HepG2 (cell line): ENCODE results near the gene IQGAP2. TPM values are rescaled to one million over a fixed set of nuclear protein-coding genes. Genes with fewer than 3 reads are reported as not detected.
A peak's percentile ranks its signal among the peaks of the same experiment; 100 is the strongest.

Experiments used
- CREM ChIP-seq, 2 experiments: sonication (generic) in 1 of 2; formaldehyde crosslinking in 1 of 2; IDR thresholded peaks; 2 replicates each; pipeline versions ENCODE4 v1.4.0 to v1.6.1; 2016 to 2020; ENCODE audit warnings: antibody characterized with exemption in 1 of 2, mild to moderate bottlenecking in 1 of 2, missing genetic modification reagents in 1 of 2
- ETV5 ChIP-seq: IDR thresholded peaks from 2 replicates; pipeline ENCODE4 v1.6.1; 2018; ENCODE audit warnings: missing biosample characterization, missing genetic modification reagents, inconsistent platforms, borderline replicate concordance
- FOSL2 ChIP-seq: sonication (generic); formaldehyde crosslinking; IDR thresholded peaks from 2 replicates; pipeline ENCODE4 v1.4.0; 2020; ENCODE audit warnings: missing genetic modification reagents
- ISL2 ChIP-seq: sonication (generic); formaldehyde crosslinking; IDR thresholded peaks from 2 replicates; pipeline ENCODE4 v1.5.0; 2020; ENCODE audit warnings: missing genetic modification reagents
- KDM1A ChIP-seq: IDR thresholded peaks from 2 replicates; pipeline ENCODE4 v1.6.1; 2016; ENCODE audit warnings: missing compliant biosample characterization
- PHB2 ChIP-seq: fragments of 450-650 bp; IDR thresholded peaks from 2 replicates; pipeline ENCODE4 v1.6.1; 2018; ENCODE audit not compliant: partially characterized antibody
- RXRB ChIP-seq: IDR thresholded peaks from 2 replicates; pipeline ENCODE4 v1.6.1; 2016; ENCODE audit warnings: borderline replicate concordance, missing genetic modification reagents, missing compliant biosample characterization
- SOX5 ChIP-seq: IDR thresholded peaks from 2 replicates; pipeline ENCODE4 v1.6.1; 2016; ENCODE audit warnings: borderline replicate concordance
- ZNF142 ChIP-seq: sonication (generic); formaldehyde crosslinking; IDR thresholded peaks from 2 replicates; pipeline ENCODE4 v1.4.0; 2020; ENCODE audit warnings: missing genetic modification reagents
- ZNF224 ChIP-seq: sonication (generic); formaldehyde crosslinking; IDR thresholded peaks from 2 replicates; pipeline ENCODE4 v1.5.0; 2020; ENCODE audit warnings: mild to moderate bottlenecking, missing genetic modification reagents
- ZNF546 ChIP-seq: sonication (generic); formaldehyde crosslinking; conservative IDR thresholded peaks from 2 replicates; pipeline ENCODE4 v1.8.1; 2023; ENCODE audit warnings: mild to moderate bottlenecking, missing genetic modification reagents
- ZNF574 ChIP-seq: sonication (generic); formaldehyde crosslinking; IDR thresholded peaks from 2 replicates; pipeline ENCODE4 v1.4.0; 2020; ENCODE audit warnings: missing genetic modification reagents
- ZNF710 ChIP-seq: sonication (generic); formaldehyde crosslinking; IDR thresholded peaks from 2 replicates; pipeline ENCODE4 v1.5.0; 2020; ENCODE audit warnings: mild to moderate bottlenecking, missing genetic modification reagents, borderline replicate concordance
- polyA plus RNA-seq, 8 experiments: library from polyadenylated mRNA; depleted of rRNA in 3 of 8; stranded (reverse) in 7 of 8; unstranded in 1 of 8; fragments of >200 nt; fragmentation: Illumina TruSeq in 4 of 8; extraction: Trizol in 4 of 8; gene quantifications; 2 replicates each; pipeline versions ENCODE4 v1.2.1 to v1.2.3, GENCODE V29; 2011 to 2016; ENCODE audit warnings: low read depth in 4 of 8, missing spikeins in 1 of 8, mixed read lengths in 1 of 8; ENCODE audit not compliant: insufficient read depth in 1 of 8
- total RNA-seq, 5 experiments: library from RNA; depleted of rRNA; stranded (reverse); fragments of >200 nt; fragmentation: Illumina TruSeq; extraction: Trizol; gene quantifications; 2 replicates each; pipeline ENCODE4 v1.2.3, GENCODE V29; 2016; ENCODE audit warnings: low read depth in 1 of 5

Gene IQGAP2
- total and polyA plus RNA-seq, 2 of the 13 experiments (the other 11 are each of a cell fraction or from before 2014, with no cell fraction given) = 35.2 to 83.3 TPM

- no peak for TF ChIP-seq PHB2
- TF ChIP-seq RXRB = peak; percentile 81; the same call in 1 of the 2 replicates
- TF ChIP-seq KDM1A (CRISPR knock-in tag) = no peak
- TF ChIP-seq ISL2 (CRISPR knock-in tag) = 0 out of 2 replicates have a peak, but pooled peaks have one; percentile 6
- TF ChIP-seq ZNF574 = 0 out of 2 replicates have a peak, but pooled peaks have one; percentile 24
- peak; percentile 36; the same call in 1 of the 2 replicates for TF ChIP-seq ETV5 (CRISPR knock-in tag)
- TF ChIP-seq CREM (IDR thresholded peaks at IDR 0.05) = peak; percentile 37; the same call in 1 of the 2 replicates
- TF ChIP-seq CREM (CRISPR knock-in tag; IDR thresholded peaks at IDR 0.05) = no peak
- peak; percentile 78; the same call in 1 of the 2 replicates for TF ChIP-seq SOX5 (CRISPR knock-in tag)
- TF ChIP-seq FOSL2 (CRISPR knock-in tag) = peak; percentile 43
- no peak for TF ChIP-seq ZNF224 (CRISPR knock-in tag)
- TF ChIP-seq ZNF546 (CRISPR knock-in tag) = no peak
- TF ChIP-seq ZNF710 (CRISPR knock-in tag) = peak; percentile 88; the same call in 1 of the 2 replicates
- 0 out of 2 replicates have a peak, but pooled peaks have one; percentile 50 for TF ChIP-seq ZNF142 (CRISPR knock-in tag)
Measured at GRCh38 chr5:76389513-76390154, 13.5 kb upstream of the IQGAP2 start (continued).
